NK-92 treated with Interleukin-12 subunit alpha and Interleukin-12 subunit beta, amount 100 ng/mL, for 24 hours (cell line): ENCODE data around the gene ADNP.
"Not testable (repeated sequence)": the region's sequence is repeated elsewhere in the genome, so short reads cannot be mapped to it uniquely, and the experiment has no call there.

Source experiments
- DNase-seq: peaks from one replicate; lab custom pipeline; 2025; lab: John Stamatoyannopoulos, UW

Gene ADNP

DNA sequence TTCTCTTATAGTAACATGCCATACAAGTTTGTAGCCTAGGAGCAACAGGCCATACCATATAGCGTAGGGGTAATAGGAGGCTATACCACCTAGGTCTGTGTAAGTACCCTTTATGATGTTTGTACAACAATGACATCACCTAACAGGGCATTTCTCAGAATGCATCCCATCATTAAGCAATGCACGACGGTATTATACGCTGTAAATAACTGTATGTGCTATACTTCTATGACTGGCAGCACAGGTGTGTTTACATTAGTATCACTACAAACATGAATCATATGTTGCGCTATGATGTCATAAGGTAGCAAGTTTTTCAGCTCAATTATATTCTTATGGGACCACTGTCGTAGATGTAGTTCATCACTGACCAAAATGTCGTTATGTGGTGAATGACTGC is 31.0 kb downstream of the ADNP start:
- no peak for DNase-seq

DNA sequence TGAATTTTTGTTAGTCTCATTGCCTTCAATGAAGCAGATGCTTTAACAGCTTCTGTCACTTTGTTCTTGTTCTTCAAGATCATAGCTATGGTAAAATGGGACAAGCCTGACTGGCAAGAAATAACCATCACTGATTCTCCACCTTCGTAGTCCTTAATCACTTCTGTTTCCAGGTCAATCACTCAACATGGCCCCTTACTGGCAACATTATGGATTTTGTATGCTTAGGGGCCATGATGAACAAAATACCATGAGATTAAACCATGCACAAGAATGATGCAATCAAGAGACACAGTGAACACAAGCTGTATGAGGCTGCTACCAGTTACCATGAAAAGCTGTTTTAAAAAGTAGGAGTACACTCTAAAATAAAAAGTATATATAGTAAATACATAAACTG is 32.8 kb downstream of the ADNP start:
- no peak for DNase-seq

DNA sequence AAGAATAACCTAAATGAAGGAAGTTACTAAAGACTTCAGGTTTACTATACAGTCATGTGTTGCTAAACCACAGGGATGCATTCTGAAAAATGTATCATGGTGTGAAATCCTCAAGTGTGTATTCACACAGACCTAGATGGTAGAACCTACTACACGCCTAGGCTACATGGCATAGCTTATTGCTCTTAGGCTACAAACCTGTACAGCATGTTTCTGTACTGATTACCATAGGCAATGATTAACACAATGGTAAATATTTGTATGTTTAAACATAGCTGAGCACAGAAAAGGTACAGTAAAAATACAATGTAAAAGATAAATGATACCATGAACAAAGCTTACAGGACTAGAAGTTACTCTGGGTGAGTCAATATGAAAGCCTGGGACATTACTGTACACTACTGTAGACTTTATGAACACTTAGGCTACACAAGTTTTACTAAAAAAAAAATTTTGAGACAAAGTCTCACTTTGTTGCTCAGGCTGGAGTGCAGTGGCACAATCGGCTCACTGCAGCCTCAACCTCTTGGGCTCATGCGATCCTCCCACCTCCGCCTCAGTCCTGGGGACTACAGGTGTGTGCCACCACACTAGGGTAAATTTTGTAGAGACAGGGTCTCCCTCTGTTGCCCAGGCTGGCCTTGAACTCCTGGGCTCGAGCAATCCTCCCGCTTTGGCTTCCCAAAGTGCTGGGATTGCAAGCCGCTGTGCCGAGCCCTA is 36.0 kb downstream of the ADNP start:
- no peak for DNase-seq

GRCh38 chr20:50893620-50894019 is 37.6 kb downstream of the ADNP start:
- no peak for DNase-seq

- no peak for DNase-seq
These were observed 38.8 kb downstream of the ADNP start for GRCh38 chr20:50892394-50892793.

DNA sequence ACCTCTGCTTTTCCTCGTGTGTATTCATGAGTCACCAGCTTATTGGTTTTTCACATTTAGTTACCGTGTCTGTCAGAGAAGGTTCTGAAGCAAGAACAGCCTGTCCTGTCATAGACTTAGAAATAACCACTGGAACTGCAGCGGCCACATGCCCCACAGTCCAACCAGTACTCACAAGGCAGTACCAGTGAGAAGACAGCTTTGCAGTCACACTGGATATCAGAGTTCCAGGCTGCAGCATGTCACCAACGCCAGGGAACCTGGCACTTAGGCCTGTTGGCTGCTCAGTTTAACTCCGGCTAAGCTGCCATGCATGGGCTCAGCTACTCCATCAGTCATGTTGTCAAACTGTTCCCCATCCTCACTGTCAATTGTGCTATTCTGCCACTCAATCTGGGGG is 40.1 kb downstream of the ADNP start:
- DNase-seq = no peak

- DNase-seq = no peak
These were observed 43.7 kb downstream of the ADNP start for GRCh38 chr20:50887576-50887975.

GRCh38 chr20:50886184-50886790 is 45.0 kb downstream of the ADNP start:
- no peak for DNase-seq

GRCh38 chr20:50885781-50886180 is 45.5 kb downstream of the ADNP start:
- no peak for DNase-seq

GRCh38 chr20:50885068-50885467 is 46.2 kb downstream of the ADNP start:
- DNase-seq = no peak

DNA sequence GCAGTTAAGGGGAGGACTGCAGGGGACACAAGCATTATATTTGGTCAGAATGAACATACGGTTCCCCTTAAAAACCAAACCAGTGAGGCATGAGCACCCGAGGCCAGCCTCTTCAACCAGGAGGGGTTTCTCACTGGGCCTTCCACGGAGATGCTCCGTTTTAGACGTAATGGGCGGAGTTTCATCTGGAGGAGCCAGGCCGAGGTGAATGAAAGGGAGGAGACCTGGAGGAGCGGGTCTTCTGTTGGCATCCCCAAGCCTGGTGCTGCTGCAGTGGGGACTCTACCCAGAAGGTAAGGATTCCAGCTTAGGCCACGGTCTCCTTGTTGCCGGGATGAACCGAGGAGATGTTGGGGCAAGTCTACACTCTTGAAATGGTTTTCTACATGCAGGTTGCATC is 47.4 kb downstream of the ADNP start:
- no peak for DNase-seq

DNA sequence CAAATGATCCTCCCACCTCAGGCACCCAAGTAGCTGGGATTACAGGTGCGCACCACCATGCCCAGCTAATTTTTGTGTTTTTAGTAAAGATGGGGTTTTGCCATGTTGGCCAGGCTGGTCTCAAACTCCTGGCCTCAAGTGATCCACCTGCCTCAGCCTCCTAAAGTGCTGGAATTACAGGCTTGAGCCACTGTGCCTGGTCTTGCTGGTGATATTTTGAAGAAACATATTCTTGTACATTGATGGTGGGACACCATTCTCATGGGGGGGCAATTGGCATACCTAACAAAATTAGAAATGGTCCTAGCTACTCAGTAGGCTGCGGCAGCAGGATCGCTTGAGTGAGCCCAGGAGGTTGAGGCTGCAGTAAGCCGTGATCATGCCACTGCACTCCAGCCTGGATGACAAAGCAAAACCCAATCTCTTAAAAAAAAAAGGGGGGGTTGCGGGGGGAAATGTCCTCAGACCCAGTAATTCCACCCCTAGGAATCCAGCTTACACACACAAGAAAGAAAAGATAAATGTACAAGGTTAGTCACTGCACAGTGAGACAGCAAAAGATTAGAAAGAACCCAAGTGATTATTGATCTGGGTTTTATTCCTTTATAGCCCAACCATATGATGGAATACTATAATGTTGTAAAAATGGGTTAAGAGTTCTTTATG is 49.3 kb downstream of the ADNP start:
- DNase-seq = not testable (repeated sequence)

DNA sequence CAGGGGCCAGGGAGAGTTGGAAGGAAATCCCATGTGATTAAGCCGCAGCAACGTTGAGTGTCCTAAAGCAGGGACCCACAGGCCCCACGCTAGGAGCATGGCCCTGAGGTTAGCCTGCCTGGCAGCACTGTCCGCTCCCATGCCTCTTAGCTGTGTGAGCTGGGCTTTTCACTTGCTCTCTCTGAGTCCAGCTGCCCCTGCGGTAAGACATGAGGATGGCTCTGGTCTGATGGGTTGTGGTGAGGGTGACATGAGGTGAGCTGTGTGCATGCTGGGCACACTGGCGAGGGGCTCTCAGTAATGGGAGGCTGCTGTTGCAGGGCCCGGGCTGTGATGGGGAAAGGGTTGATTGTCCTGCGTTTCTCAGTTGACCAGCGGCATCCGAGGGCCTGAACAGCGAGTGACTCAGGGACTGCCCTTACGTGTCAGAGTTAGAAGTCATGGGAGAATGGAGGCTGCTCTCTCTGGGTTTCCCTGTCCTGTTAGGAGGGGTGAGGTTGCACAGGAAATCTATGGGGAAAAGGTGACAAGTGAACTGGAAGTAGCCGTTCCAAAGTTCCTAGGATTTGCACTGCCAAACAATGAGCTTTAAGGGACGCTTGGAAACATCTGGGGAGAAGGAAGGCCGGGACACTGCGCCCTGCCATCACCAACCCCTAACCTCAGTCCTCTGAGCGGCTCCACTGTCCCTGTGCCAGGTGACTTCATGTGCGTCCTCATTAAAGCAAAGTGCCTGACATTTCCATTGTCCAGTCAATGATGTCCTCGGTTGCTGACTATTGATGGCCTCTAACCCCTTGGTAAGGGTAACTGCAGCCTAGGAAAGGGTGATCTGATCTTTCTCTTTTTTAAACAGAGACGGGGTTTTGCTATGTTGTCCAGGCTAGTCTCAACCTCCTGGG is 51.3 kb downstream of the ADNP start:
- DNase-seq = no peak

GRCh38 chr20:50877232-50877743 is 53.9 kb downstream of the ADNP start:
- no peak for DNase-seq

- DNase-seq = no peak
These were observed 54.4 kb downstream of the ADNP start for GRCh38 chr20:50876816-50877215.

- no peak for DNase-seq
These were observed 55.1 kb downstream of the ADNP start for GRCh38 chr20:50876063-50876685.

- no peak for DNase-seq
These were observed 56.2 kb downstream of the ADNP start for GRCh38 chr20:50874758-50875665.

DNA sequence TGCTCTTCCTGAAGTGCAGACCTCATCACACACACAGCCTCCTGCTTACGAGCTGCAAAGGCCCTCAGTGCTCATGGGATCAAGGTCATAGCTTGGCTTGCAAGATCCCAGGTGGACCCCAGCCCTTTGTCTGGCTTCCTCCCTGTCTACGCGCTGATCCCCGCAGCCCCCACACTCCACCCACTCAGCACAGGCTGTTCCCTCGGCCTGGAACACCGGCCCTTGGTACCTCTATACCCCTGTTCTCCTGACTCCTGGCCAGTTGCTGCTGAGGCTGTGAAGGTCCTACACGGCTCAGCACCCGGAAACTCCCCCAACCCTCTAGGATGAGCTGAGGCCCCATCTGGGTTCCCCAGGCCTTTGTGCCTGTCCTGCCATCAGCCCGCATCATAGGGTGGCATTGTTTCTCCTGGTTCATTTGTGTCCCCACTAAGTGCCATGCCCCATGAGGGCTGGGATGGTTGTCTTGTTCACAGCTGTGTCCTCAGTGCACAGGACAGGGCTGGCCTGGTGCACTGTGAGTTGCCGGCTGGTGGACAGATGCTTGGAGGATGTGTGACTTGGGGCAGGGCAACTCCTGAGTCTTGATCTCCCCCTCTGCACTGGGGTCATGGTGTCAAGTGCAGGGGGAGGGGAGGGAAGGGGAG is 57.0 kb downstream of the ADNP start:
- no peak for DNase-seq

DNA sequence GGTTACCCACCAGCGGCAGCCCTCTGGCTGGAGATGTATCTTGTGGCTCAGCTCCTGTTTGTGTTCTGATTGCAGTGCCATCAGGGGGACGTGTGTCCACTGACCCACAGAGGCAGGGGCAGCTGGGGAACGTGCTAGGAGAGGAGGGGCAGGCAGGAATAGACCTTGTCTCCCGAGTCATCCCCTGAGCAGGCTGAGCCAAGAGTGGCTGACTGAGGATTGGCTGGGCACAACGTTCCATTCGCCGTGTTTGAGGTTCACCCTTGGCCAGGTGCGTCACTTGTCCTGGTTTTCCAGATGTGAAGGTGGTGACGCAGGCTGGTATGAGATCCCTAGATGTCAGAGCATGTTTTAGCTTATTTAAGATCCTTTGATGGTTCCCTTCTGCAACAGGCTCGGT is 57.7 kb downstream of the ADNP start:
- DNase-seq = no peak
